Measurements from ENCODE around the gene GPR161.
"Not testable (repeated sequence)": the region's sequence is repeated elsewhere in the genome, so short reads cannot be mapped to it uniquely, and the experiment has no call there.

GPR161 gene

DNA sequence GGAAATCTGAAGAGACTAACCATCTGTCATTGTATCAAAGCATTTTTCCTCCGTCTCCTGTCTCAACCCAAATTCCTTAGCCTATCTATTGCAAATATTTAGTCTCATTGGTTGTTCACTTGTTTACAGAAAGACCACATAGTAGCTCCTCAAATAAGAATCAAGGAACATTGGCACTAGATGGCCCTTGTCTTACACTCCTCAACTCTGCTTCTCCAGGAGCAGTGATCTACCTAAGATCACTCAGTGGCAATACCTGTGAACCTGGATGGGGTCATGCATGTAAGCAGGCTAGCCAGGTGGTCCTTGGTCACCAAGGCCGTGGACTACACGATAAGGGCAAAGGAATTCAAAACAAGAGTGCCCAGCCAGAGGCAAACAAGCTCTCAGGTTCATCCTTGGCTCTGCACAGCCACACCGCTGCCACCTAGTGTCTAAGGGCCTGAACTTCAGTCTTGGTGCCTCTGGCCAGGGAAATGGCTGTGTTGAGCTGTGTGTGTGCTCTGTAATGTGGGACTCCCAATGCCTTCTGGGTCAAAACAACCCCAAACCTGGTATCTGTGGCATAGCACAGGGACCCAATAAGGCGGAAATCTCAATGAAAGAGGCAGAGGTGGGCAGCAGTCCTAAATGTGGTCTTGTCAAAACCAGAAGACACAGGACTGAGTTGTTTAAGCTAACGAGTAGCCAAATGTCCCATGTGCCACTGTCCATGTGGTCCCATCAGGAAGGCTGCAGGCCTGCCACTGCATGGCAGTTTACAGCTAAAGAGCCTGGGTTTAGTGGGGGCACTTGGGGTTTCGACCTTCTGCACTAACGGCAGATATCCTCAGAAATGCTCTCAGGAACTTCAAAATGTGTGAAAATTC lies 54.5 kb downstream of the GPR161 start:
- peak; percentile 50 for DNase-seq (ENCODE audit: insufficient read length)
- FAIRE-seq = peak; percentile 91
- TF ChIP-seq POLR2AphosphoS5 (IDR thresholded peaks at IDR 0.05; ENCODE audit: low read depth, low read length) = no peak
- no peak for TF ChIP-seq TAF1 (IDR thresholded peaks at IDR 0.05; ENCODE audit: borderline replicate concordance, low read depth, low read length)
- no peak for TF ChIP-seq POLR2A (IDR thresholded peaks at IDR 0.05; ENCODE audit: low read depth, low read length)

DNA sequence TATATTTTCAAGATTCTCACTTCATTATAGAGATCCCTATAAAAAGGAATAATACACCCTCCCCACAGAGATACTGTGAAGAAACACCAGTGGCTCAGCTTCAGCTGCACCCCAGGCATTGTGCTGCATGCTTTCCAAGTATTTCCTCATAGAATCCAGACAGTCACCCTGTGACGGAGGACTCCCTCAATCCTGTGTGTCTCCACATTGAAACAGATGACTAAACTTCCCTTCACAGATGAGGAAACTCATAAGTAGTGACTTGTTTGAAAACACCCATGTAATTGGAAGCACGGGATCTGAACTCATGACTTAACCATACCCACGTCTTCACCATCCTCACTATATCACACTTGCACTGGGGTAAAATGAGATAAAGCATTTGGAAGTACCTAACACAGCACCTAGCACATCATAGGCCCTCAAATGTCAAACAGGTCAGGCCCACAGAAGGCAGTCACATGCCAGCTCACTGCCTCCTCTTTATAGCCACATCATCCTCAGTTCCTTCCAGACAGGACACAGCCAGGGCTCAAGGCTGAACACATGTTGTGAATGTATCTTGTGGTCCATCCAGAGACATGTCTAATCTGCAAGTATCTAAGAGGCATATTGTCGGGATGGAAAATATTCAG lies 55.2 kb downstream of the GPR161 start:
- DNase-seq (ENCODE audit: insufficient read length) = no peak
- FAIRE-seq = no peak
- TF ChIP-seq POLR2AphosphoS5 (IDR thresholded peaks at IDR 0.05; ENCODE audit: low read depth, low read length) (no peak), POLR2A (IDR thresholded peaks at IDR 0.05; ENCODE audit: low read depth, low read length) (no peak), TAF1 (IDR thresholded peaks at IDR 0.05; ENCODE audit: borderline replicate concordance, low read depth, low read length) (no peak)

DNA sequence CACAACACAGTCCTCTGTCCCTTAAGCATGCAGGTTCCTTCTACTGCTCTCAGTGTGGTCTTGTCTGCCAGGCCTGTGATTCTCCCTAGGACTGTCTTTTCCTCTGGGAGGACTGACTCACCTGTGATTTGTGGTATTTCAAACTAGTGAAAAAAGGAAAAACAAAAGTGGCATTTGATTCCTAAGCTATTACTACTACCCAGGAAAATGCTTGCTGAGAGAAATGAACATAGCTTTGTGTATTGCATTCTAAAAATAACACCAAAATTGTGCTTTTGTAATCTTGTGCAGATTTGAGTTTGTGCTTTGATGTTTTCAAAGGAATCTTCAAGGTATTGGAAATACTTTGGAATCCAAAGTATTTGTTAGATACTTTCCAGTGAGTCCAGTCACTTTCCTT lies 57.0 kb downstream of the GPR161 start:
- TF ChIP-seq TAF1 (IDR thresholded peaks at IDR 0.05; ENCODE audit: borderline replicate concordance, low read depth, low read length) = no peak
- TF ChIP-seq POLR2A (IDR thresholded peaks at IDR 0.05; ENCODE audit: low read depth, low read length) = no peak
- TF ChIP-seq POLR2AphosphoS5 (IDR thresholded peaks at IDR 0.05; ENCODE audit: low read depth, low read length) = no peak
- no peak for DNase-seq (ENCODE audit: insufficient read length)
- FAIRE-seq = no peak

DNA sequence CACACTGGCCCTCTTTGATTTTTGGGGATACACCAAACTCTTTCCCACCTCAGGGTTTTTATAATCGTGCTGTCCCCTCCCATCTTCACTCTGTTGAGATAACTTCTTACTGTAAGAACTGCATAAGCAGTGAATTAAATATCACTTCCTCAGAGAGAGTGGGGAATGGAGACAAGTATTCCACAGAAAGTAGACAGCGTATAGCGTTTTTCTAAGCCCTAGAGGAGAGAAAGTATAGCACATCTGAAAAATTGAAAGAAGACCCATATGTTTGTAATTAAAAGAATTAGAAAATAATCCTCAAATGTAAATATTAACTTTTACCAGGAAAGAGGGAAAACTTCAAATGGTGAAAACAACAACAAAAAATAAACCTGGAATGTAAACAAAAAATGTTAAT lies 67.3 kb downstream of the GPR161 start:
- TF ChIP-seq TAF1 (IDR thresholded peaks at IDR 0.05; ENCODE audit: borderline replicate concordance, low read depth, low read length) (no peak), POLR2A (IDR thresholded peaks at IDR 0.05; ENCODE audit: low read depth, low read length) (no peak), POLR2AphosphoS5 (IDR thresholded peaks at IDR 0.05; ENCODE audit: low read depth, low read length) (no peak)
- FAIRE-seq (no peak), DNase-seq (ENCODE audit: insufficient read length) (no peak)

DNA sequence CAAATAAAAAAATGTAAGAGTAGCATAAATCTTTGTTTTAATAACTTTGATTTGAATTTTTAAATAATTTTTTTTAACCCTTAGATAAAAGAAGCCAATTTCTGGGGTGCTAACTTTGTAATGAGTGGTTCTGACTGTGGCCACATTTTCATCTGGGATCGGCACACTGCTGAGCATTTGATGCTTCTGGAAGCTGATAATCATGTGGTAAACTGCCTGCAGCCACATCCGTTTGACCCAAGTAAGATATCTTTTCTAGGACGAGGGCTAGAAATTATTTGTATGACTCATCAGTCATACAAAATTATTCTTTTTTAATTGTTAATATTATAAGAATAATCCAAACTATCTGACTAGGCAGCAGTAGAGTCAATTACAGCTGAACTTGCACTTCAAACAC lies 71.2 kb downstream of the GPR161 start:
- DNase-seq (ENCODE audit: insufficient read length) (no peak), FAIRE-seq (no peak)
- TF ChIP-seq TAF1 (IDR thresholded peaks at IDR 0.05; ENCODE audit: borderline replicate concordance, low read depth, low read length) = no peak
- no peak for TF ChIP-seq POLR2AphosphoS5 (IDR thresholded peaks at IDR 0.05; ENCODE audit: low read depth, low read length)
- no peak for TF ChIP-seq POLR2A (IDR thresholded peaks at IDR 0.05; ENCODE audit: low read depth, low read length)

DNA sequence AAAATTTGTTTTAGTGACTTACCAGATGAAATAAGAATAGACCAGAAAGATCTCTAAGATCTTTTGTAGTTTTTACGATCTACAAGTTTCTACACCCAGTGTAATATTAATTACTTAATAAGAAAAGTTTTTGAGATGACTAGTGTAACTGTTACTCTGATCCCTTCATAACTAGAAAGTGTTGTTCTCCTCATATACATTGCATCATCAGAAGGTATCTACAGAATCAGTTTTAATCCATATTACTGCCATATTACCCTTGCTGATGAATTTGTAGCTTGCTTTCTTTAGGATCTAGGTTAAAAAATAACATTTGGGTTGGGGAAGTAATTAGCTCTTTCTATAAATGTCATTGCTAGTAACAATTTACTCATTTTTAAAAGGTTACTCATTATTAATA lies 72.5 kb downstream of the GPR161 start:
- DNase-seq (ENCODE audit: insufficient read length) = no peak
- FAIRE-seq = no peak
- no peak for TF ChIP-seq POLR2A (IDR thresholded peaks at IDR 0.05; ENCODE audit: low read depth, low read length)
- no peak for TF ChIP-seq POLR2AphosphoS5 (IDR thresholded peaks at IDR 0.05; ENCODE audit: low read depth, low read length)

DNA sequence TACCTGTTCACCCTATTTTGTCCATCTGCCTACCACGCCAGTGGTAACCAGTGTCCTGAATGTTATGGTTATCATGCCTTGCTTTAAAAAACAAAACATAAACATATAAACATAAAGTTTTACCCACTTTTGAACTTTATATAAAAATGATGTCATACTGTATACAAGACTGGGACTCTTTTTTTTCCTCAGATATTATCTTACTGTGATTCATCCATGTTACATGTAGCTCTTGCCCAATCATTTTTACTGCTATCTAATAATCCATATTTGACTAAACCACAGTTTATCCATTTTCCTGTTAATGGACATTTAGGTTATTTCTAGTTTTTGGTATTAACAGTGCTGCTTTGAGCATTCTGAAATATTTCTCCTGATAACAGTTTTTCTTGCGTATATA lies 78.8 kb downstream of the GPR161 start:
- DNase-seq (ENCODE audit: insufficient read length) (no peak), FAIRE-seq (no peak)
- TF ChIP-seq POLR2AphosphoS5 (IDR thresholded peaks at IDR 0.05; ENCODE audit: low read depth, low read length) (no peak), POLR2A (IDR thresholded peaks at IDR 0.05; ENCODE audit: low read depth, low read length) (no peak), TAF1 (IDR thresholded peaks at IDR 0.05; ENCODE audit: borderline replicate concordance, low read depth, low read length) (no peak)

DNA sequence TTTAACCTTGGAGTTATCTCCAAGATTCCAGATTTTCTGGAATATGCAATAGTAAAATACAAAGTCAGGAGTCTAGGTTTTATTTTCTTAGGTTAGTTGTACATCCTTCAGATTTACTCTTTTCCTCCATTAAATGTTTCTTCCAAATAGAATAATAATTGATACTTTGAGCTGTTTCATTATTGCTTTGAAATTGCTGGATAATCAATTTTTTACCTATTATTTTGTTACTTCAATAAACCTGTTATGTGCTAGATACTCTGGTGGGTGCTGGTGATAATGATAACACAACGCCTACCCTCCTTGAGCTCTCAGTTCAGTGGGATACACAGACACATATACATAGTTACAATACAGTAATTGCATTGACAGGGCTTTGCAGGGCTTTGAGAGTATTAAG lies 79.4 kb downstream of the GPR161 start:
- TF ChIP-seq POLR2A (IDR thresholded peaks at IDR 0.05; ENCODE audit: low read depth, low read length) (no peak), POLR2AphosphoS5 (IDR thresholded peaks at IDR 0.05; ENCODE audit: low read depth, low read length) (no peak)
- no peak for DNase-seq (ENCODE audit: insufficient read length)
- no peak for FAIRE-seq

DNA sequence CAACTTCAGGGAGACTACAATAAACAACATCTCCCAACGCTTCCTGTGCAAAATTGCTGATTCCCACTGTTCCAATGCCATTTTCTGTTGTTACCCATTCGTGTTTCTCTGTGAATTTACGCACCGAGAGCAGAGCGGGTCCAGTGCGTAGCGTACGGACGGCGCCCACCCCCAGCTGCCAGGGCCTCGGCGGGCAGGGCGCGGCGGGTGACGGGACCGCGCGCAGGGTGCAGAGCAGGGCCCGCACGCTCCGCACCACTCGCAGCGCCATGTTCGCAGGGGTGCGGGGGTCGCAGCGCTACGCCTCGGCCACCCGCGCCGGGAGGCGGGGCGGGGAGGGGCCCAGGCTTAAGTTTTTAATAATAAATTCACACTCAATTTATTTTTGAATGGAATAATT lies 80.6 kb downstream of the GPR161 start:
- FAIRE-seq = not testable (repeated sequence)

DNA sequence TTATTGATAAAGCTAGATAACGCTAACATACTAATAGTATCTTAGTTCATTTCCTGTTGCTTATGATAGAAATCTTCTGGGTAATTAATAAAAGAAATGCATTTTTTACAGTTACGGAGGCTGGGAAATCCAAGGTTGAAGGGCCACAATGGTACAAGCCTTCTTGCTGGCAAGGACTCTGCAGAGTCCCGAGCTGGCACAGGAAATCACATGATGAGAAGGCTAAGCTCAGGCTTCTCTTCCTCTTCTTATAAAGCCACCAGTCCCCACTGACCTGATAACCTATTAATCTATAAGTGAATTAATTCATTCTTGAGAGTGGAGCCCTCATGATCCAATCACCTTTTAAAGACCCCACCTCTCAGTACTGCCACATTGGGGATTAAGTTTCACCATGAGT lies 82.6 kb downstream of the GPR161 start:
- FAIRE-seq = no peak
- no peak for DNase-seq (ENCODE audit: insufficient read length)
- no peak for TF ChIP-seq POLR2AphosphoS5 (IDR thresholded peaks at IDR 0.05; ENCODE audit: low read depth, low read length)
- TF ChIP-seq TAF1 (IDR thresholded peaks at IDR 0.05; ENCODE audit: borderline replicate concordance, low read depth, low read length) = no peak
- TF ChIP-seq POLR2A (IDR thresholded peaks at IDR 0.05; ENCODE audit: low read depth, low read length) = no peak

More for the DNA sequence above, 80.6 kb downstream of the GPR161 start:
- not testable (repeated sequence) for DNase-seq (ENCODE audit: insufficient read length)

DNA sequence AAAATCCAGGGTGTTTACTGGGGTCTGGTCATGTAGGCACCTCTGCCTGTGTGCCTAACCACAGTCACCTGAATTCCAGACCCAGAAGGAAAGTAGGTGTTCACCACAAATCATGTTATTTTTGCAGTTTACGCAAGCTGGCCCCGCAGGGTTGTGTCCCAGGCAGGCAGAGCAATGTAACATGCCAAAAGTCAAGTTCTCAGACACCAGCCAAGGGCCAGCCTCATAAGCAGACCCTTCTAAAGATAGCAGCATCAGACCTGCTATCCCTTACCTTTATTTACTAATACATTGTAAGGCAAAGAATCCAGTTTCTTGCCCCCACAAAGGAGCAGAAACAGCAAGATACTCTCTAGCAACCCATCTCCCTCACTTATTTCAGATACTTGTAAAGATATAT lies 83.0 kb downstream of the GPR161 start:
- DNase-seq (ENCODE audit: insufficient read length) = no peak
- FAIRE-seq = no peak
- TF ChIP-seq POLR2A (IDR thresholded peaks at IDR 0.05; ENCODE audit: low read depth, low read length) (no peak), POLR2AphosphoS5 (IDR thresholded peaks at IDR 0.05; ENCODE audit: low read depth, low read length) (no peak), TAF1 (IDR thresholded peaks at IDR 0.05; ENCODE audit: borderline replicate concordance, low read depth, low read length) (no peak)

DNA sequence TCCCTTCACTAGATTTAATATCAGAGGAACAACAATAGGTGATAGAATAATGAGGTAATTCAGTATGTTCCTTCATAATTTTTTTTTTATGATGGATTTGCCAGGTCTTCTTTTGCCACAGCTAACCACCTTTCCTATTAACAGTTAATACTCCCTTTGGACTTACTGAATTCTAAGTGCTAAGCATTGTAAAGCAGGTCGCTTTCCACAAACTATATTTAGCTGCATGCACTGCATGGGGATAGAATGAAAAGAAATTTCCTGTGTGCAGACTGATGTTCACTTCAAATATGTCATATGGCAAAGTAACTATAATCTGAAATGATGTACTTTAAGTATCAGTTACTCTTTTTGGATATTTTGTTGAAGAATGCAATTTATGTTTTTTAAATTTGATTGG lies 85.8 kb downstream of the GPR161 start:
- TF ChIP-seq TAF1 (IDR thresholded peaks at IDR 0.05; ENCODE audit: borderline replicate concordance, low read depth, low read length) (no peak), POLR2A (IDR thresholded peaks at IDR 0.05; ENCODE audit: low read depth, low read length) (no peak), POLR2AphosphoS5 (IDR thresholded peaks at IDR 0.05; ENCODE audit: low read depth, low read length) (no peak)
- DNase-seq (ENCODE audit: insufficient read length) (no peak), FAIRE-seq (no peak)
